Gastrocnemius medialis (tissue), 4 donors: ENCODE measurements around the gene ENAH.

Experiments used
- POLR2A ChIP-seq, 2 donors: fragments of 450-650 bp; IDR thresholded peaks; one replicate each; pipeline ENCODE4 v1.6.1; 2017; ENCODE audit warnings: antibody characterized with exemption in 2 of 2, mild to moderate bottlenecking in 2 of 2, moderate library complexity in 2 of 2
- TF ChIP-seq, protein P1 (sequence below), 5 experiments: fragments of 450-650 bp in 3 of 5; fragments of 200-600 bp in 2 of 5; sonication (generic) in 2 of 5; IDR thresholded peaks in 4 of 5; conservative IDR thresholded peaks in 1 of 5; 1 replicate in 4 of 5; 2 replicates in 1 of 5; pipeline ENCODE4 v1.5.1; 2016 to 2019; ENCODE audit warnings: antibody characterized with exemption in 5 of 5, mild to moderate bottlenecking in 3 of 5, moderate library complexity in 3 of 5

DNA sequence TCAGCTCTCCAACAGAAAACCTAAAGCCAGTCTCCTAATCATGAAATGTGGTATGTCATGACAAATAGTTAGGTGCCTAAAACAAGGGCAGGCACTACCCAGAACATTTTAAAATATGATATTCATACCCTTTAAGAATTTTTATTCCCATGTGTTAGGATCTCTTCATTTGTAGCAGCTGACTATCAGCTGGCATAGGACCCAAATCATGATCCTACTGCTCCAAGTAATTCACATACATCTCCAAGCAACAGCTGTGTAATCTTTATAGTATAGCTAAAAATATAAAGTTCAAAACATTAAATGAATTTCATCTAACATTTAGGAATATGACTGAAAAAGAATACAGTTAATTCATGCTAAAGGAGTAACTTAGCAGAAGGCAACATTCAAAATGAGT is 57.5 kb downstream of the ENAH start:
- TF ChIP-seq POLR2A (IDR thresholded peaks at IDR 0.05) = no peak
- TF ChIP-seq, protein P1, sequence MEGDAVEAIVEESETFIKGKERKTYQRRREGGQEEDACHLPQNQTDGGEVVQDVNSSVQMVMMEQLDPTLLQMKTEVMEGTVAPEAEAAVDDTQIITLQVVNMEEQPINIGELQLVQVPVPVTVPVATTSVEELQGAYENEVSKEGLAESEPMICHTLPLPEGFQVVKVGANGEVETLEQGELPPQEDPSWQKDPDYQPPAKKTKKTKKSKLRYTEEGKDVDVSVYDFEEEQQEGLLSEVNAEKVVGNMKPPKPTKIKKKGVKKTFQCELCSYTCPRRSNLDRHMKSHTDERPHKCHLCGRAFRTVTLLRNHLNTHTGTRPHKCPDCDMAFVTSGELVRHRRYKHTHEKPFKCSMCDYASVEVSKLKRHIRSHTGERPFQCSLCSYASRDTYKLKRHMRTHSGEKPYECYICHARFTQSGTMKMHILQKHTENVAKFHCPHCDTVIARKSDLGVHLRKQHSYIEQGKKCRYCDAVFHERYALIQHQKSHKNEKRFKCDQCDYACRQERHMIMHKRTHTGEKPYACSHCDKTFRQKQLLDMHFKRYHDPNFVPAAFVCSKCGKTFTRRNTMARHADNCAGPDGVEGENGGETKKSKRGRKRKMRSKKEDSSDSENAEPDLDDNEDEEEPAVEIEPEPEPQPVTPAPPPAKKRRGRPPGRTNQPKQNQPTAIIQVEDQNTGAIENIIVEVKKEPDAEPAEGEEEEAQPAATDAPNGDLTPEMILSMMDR (IDR thresholded peaks at IDR 0.05 in 4 of 5, conservative IDR thresholded peaks at IDR 0.05 in 1 of 5) = no peak
